ENCODE measurements around the gene FLNB. TPM values are rescaled to one million over a fixed set of nuclear protein-coding genes. Genes with fewer than 3 reads are reported as not detected.

Gene FLNB
- polyA plus RNA-seq, 1 donor from 2014 or later = 10.3 TPM

GRCh38 chr3:58217209-58217811 is 209.1 kb downstream of the FLNB start:
- no peak for TF ChIP-seq SMC3 (conservative IDR thresholded peaks at IDR 0.05; ENCODE audit: poor library complexity)
- no peak for TF ChIP-seq EP300 (conservative IDR thresholded peaks at IDR 0.05; ENCODE audit: poor library complexity, severe bottlenecking)
- no peak for TF ChIP-seq REST (IDR thresholded peaks at IDR 0.05; ENCODE audit: borderline replicate concordance)
- peak; percentile 62 for TF ChIP-seq CTCF (IDR thresholded peaks at IDR 0.05; ENCODE audit: poor library complexity, severe bottlenecking)
- no peak for TF ChIP-seq EZH2 (IDR thresholded peaks at IDR 0.05; ENCODE audit: borderline replicate concordance, insufficient read depth, low read length, poor library complexity, severe bottlenecking)
- no peak for TF ChIP-seq POLR2AphosphoS5 (IDR thresholded peaks at IDR 0.05)
- no peak for TF ChIP-seq MXI1 (conservative IDR thresholded peaks at IDR 0.05; ENCODE audit: poor library complexity, severe bottlenecking)
- TF ChIP-seq RAD21 (conservative IDR thresholded peaks at IDR 0.05) = peak; percentile 21
- H3K36me3 ChIP-seq (ENCODE audit: insufficient read depth, low read length) = no peaks in the 10 kb centered on the region
- no peak overlapping the region for H3K4me2 ChIP-seq (ENCODE audit: low read length)
- no peak overlapping the region for H3K4me3 ChIP-seq (ENCODE audit: low read length)
- no peak overlapping the region for H2AFZ ChIP-seq (ENCODE audit: low read depth, low read length)
- H4K20me1 ChIP-seq (ENCODE audit: insufficient read depth) = no peaks in the 10 kb centered on the region
- H3K9me3 ChIP-seq (ENCODE audit: low read length) = no peaks in the 10 kb centered on the region
- H3K79me2 ChIP-seq (replicated peaks; ENCODE audit: insufficient read depth, low read length) = no peaks in the 10 kb centered on the region
- no peak overlapping the region for H3K9ac ChIP-seq (ENCODE audit: low read length)
- H3K27ac ChIP-seq (ENCODE audit: low read length) = no peak overlapping the region
- no peaks in the 10 kb centered on the region for H3K9me2 ChIP-seq (ENCODE audit: insufficient read depth, low read length)
- H3F3A ChIP-seq (ENCODE audit: insufficient read depth, low read length, poor library complexity, severe bottlenecking) = no peaks in the 10 kb centered on the region
- H3K27me3 ChIP-seq (ENCODE audit: insufficient read depth, low read depth, low read length) = no peaks in the 10 kb centered on the region

GRCh38 chr3:58218904-58219303 is 210.7 kb downstream of the FLNB start:
- TF ChIP-seq CTCF (IDR thresholded peaks at IDR 0.05; ENCODE audit: poor library complexity, severe bottlenecking) (no peak), EZH2 (IDR thresholded peaks at IDR 0.05; ENCODE audit: borderline replicate concordance, insufficient read depth, low read length, poor library complexity, severe bottlenecking) (no peak), SMC3 (conservative IDR thresholded peaks at IDR 0.05; ENCODE audit: poor library complexity) (no peak), REST (IDR thresholded peaks at IDR 0.05; ENCODE audit: borderline replicate concordance) (no peak), TAF1 (IDR thresholded peaks at IDR 0.05; ENCODE audit: low read depth) (no peak), POLR2AphosphoS5 (IDR thresholded peaks at IDR 0.05) (no peak), EP300 (conservative IDR thresholded peaks at IDR 0.05; ENCODE audit: poor library complexity, severe bottlenecking) (no peak), RAD21 (conservative IDR thresholded peaks at IDR 0.05) (no peak), MXI1 (conservative IDR thresholded peaks at IDR 0.05; ENCODE audit: poor library complexity, severe bottlenecking) (no peak)
- Histone ChIP-seq H3K9ac (ENCODE audit: low read length) (no peak overlapping the region), H3K36me3 (ENCODE audit: insufficient read depth, low read length) (no peaks in the 10 kb centered on the region), H3K4me2 (ENCODE audit: low read length) (no peak overlapping the region), H3K4me3 (ENCODE audit: low read length) (no peak overlapping the region), H3K9me3 (ENCODE audit: low read length) (no peaks in the 10 kb centered on the region), H2AFZ (ENCODE audit: low read depth, low read length) (no peak overlapping the region), H4K20me1 (ENCODE audit: insufficient read depth) (no peaks in the 10 kb centered on the region), H3K27ac (ENCODE audit: low read length) (no peak overlapping the region), H3K79me2 (replicated peaks; ENCODE audit: insufficient read depth, low read length) (no peaks in the 10 kb centered on the region), H3F3A (ENCODE audit: insufficient read depth, low read length, poor library complexity, severe bottlenecking) (peaks cover 3% of the 10 kb centered on the region), H3K27me3 (ENCODE audit: insufficient read depth, low read depth, low read length) (no peaks in the 10 kb centered on the region), H3K9me2 (ENCODE audit: insufficient read depth, low read length) (no peaks in the 10 kb centered on the region)
